RCC 7860 (cell line): ENCODE measurements around the gene GREM2.

ENCODE experiments used
- DNase-seq: peaks from one replicate; pipeline ENCODE4 v3.0.0-alpha.2; 2015; ENCODE audit warnings: low spot score
- FAIRE-seq: peaks from 2 replicates; lab custom pipeline; 2012; peaks lifted over from hg19 to GRCh38; lab: Jason Lieb, UNC

GREM2 gene

GRCh38 chr1:240562779-240563178 is 49.2 kb downstream of the GREM2 start:
- DNase-seq: no peak
- FAIRE-seq: no peak

GRCh38 chr1:240562111-240562590 is 49.8 kb downstream of the GREM2 start:
- DNase-seq (no peak), FAIRE-seq (no peak)

DNA sequence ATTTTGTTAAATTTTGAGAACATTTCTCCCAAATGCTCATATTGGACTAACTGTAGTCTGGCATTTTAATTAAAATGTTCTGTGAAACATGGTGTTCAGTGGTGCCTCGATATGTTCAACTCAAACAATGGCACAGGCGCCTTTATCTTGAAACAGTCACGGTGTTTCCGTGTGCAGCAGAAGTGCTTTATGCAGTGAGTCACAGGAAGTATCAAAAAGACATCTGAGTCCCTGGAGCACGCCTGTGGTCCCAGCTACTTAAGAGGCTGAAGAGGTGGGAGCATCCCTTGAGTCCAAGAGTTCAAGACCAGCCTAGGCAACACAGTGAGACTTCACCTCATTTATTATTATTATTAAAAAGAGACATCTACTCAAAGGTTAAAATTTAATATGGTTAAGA is 52.2 kb downstream of the GREM2 start:
- DNase-seq (no peak), FAIRE-seq (no peak)

- no peak for FAIRE-seq
- no peak for DNase-seq
Measured at GRCh38 chr1:240555524-240555923, 56.4 kb downstream of the GREM2 start.

DNA sequence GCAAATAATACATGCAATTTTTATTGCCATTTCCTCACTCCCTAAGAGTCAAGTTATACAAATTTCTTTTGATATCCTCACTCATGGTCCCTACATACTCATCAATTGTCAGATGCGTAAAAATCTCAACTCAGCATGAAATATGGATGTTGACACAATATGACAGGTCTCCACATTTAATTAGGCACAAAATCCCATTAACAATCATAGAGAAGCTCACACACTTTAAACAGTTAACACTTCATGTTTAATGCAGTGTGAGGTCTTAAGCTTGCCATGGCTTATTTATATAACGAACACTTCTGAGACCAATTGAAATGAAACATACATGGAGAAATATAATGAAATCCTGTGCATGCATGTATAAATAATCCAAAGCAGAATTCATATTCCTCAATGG is 58.6 kb downstream of the GREM2 start:
- no peak for DNase-seq
- no peak for FAIRE-seq

DNA sequence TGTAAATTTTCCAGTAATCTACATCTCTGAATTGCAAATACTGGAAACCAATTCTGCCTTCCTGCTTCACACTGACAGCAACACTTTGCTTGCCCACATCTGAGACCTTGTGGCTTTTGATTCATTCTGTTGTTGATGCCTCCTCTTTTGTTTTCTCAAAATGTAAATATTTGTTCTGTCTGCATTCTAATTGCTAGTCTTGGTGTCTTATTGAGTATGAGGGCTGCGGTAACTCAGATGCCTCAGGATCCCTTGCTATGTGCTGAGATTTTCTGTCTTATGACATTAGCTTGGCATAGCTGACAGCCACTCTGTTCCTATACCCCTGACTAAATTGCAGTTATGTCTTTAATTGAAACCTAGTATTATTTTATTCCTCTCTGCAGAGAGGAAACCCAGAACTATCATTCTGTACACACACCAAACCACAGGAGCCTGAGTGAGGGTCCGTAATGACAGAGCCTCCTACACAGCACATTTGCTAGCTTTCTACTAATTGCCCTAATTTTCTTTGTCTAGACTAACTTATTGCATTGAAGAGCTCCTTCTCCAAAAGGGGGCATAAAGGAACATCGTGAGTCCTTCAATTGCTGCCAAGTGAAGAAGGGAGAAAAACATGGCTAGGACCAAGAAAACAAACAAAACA is 72.1 kb downstream of the GREM2 start:
- FAIRE-seq (no peak), DNase-seq (no peak)

DNA sequence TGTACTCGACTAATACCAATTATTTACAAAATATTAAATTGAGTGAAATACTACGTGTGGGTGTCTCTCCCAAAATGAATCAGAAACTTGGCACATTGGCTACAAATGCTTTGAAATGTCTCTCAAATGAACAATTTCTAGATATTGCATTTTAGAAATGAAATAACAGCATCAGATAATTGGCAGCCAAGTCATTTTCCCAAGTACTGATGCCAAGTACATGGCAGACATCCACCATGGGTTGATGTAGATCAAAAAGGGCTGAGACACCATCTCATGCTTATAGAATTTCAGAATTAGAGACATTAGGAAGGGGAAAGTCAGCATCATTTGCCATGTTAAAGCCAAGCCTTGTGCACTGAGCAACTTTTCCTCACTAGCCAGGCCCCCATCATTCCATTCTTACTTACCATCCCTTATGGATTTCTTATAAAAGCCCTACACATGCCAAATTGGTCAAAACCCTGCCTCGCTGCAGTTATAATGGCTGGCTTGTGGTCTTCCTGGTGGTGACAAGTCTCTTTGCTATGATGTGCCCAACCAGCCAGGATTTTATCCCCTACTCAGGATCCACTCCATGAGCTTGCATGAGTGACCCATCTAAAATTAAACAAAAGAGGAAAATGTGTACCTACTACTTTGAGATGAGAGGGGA is 73.1 kb downstream of the GREM2 start:
- no peak for DNase-seq
- FAIRE-seq: no peak

DNA sequence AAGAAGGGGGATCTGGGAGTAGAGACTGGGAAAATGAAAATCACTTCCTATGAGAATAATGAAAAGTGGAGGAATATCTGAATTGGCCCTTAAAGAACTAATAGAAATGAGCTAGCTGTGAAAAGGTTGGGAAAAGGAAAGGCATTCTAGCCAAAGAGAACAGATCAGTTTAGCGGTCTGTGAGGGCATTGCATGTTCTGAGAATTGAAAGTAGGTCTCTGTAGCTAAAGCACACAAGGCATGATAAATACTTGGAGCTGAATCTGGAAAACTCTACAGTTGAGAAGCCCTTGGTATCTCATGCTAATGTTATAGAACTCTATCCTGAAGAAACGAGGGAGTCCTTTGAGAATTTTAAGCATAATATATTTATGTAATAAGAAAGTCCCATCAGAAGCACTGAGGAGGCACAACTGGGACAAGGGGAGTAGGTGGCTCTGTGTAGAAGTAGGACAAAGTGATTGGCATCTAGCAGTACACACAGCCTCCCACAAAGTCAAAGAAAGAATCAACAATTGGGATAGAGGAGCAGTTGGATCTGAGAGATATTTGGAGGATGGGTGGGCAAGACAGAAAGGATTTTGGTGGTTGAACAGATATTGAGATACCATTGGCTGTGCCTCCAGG is 78.7 kb downstream of the GREM2 start:
- FAIRE-seq (no peak), DNase-seq (no peak)

- DNase-seq: no peak
- FAIRE-seq: no peak
Measured at GRCh38 chr1:240528591-240528990, 83.4 kb downstream of the GREM2 start.

GRCh38 chr1:240527086-240527485 is 84.9 kb downstream of the GREM2 start:
- FAIRE-seq (no peak), DNase-seq (no peak)

DNA sequence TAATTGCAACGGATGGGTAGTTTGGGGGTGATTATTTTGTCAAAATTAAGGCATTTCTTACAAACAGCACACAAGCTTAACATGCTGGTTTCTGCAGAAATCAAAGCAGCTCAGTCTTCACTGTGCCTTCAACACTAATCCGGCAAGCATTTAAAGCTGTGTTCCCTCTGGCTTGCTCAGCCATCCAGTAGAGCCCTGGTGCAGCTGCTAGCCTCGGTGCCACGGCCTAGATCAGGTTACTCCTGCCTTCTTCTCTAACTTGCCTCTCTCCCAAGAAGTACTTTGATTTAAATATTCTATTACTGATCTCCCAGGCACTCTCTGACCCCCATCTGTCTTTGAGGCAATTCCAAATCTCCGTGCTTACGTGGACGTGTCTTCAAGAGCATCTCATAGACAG is 85.6 kb downstream of the GREM2 start:
- no peak for DNase-seq
- no peak for FAIRE-seq

DNA sequence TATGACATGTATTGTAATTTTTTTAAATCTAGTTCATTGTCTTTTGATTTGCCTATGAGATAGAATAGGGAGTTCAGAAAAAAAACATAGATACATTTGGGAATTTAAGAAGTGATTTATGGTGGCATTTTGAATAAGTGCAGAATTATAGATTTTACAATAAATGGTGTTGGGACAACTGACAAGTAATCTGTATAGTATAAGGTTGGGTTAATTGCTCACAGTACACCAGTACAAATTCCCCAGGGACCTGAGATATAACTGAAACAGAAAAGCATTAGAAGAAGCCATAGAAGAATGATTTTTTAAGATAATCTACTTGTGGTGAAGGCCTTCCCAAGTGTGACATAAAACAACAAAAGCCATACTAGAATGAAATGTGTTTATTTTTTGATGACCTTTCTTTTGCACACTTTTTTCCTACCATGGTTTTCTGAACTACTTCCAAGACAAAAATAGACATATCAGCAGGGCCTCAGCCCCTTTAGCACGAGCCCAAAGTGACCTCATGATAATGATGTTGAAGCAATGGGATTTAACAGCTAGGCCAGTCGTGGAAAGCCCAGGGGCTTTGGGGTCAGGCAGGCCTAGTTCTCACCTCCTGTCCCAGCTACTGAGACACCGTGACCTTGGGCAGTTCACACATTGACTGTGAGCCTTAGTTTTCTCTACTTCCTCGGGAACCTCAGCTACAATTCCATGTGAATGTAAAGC is 87.4 kb downstream of the GREM2 start:
- no peak for DNase-seq
- FAIRE-seq: no peak

GRCh38 chr1:240522122-240522822 is 89.7 kb downstream of the GREM2 start:
- DNase-seq (no peak), FAIRE-seq (no peak)

- DNase-seq (no peak), FAIRE-seq (no peak)
Measured at GRCh38 chr1:240517891-240518290, 94.1 kb downstream of the GREM2 start.

GRCh38 chr1:240516069-240516468 is 95.9 kb downstream of the GREM2 start:
- DNase-seq (peak; percentile 46), FAIRE-seq (peak; percentile 82)

- peak; percentile 80 for FAIRE-seq
- DNase-seq: peak; percentile 60
Measured at GRCh38 chr1:240515505-240515904, 96.5 kb downstream of the GREM2 start.

GRCh38 chr1:240511789-240512188 is 100.2 kb downstream of the GREM2 start:
- FAIRE-seq (no peak), DNase-seq (no peak)

- no peak for DNase-seq
- FAIRE-seq: no peak
Measured at GRCh38 chr1:240508950-240509349, 103.0 kb downstream of the GREM2 start.

DNA sequence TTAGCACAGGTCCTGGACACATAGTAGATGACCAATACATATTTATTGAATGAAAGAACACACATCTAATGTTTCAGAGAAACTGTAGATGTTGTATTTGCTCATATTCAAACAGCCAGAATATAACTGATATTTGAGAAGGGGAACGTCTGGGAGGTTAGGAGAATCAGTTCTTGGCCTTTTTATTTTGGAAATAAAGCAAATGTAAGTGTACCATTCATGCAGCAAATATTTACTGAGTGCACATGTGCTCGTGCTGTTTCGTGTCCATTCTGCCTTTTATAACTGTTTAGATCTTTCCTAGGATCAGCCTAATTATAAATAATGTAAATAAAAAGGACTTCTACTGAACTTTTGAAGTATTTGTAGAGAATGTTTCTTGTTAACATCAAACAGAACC is 103.8 kb downstream of the GREM2 start:
- no peak for DNase-seq
- no peak for FAIRE-seq

DNA sequence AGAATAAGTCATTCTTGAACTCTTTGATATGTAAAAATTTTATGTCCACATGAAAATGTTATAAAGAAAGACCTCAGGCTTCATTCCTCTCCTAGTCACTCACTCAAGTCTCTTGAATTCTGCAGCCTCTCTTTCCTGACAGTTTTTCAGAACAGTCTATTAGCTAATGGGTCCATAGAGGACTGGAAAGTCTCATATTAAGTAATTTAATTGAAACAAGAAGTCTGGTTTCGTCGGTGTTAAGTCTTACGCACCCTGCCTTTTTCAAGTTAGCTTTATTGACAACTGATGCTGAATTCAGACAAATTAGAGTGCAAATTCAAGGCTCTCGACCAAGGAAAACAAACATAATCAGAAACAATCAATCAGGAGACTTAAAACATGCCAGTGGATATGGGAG is 105.8 kb downstream of the GREM2 start:
- FAIRE-seq (no peak), DNase-seq (no peak)

- DNase-seq (no peak), FAIRE-seq (no peak)
Measured at GRCh38 chr1:240503558-240503957, 108.4 kb downstream of the GREM2 start.
